NCI-H1105 treated with DMSO at 0.1 percent for 48 hours (cell line): ENCODE results near the gene TARBP1.
"Not testable (repeated sequence)": the region's sequence is repeated elsewhere in the genome, so short reads cannot be mapped to it uniquely, and the experiment has no call there.

Source experiments
- DNase-seq: peaks from one replicate; lab custom pipeline; 2025; lab: John Stamatoyannopoulos, UW

TARBP1 gene

GRCh38 chr1:234434706-234435105, 44.3 kb downstream of the TARBP1 start:
- DNase-seq, result no peak

- DNase-seq, result no peak
These were observed 45.3 kb downstream of the TARBP1 start for GRCh38 chr1:234433563-234434285.

- no peak for DNase-seq
These were observed 47.7 kb downstream of the TARBP1 start for GRCh38 chr1:234431255-234431654.

GRCh38 chr1:234430691-234431090, 48.3 kb downstream of the TARBP1 start:
- no peak for DNase-seq

GRCh38 chr1:234429434-234429806, 49.6 kb downstream of the TARBP1 start:
- no peak for DNase-seq

GRCh38 chr1:234427950-234428646, 50.9 kb downstream of the TARBP1 start:
- DNase-seq, result no peak

GRCh38 chr1:234413990-234414389, 65.0 kb downstream of the TARBP1 start:
- DNase-seq, result no peak

GRCh38 chr1:234413485-234413884, 65.5 kb downstream of the TARBP1 start:
- no peak for DNase-seq

- DNase-seq, result no peak
These were observed 66.1 kb downstream of the TARBP1 start for GRCh38 chr1:234412830-234413229.

GRCh38 chr1:234409328-234409727, 69.7 kb downstream of the TARBP1 start:
- no peak for DNase-seq

GRCh38 chr1:234408757-234409156, 70.2 kb downstream of the TARBP1 start:
- DNase-seq, result no peak

GRCh38 chr1:234406871-234407270, 72.1 kb downstream of the TARBP1 start:
- no peak for DNase-seq

GRCh38 chr1:234405676-234406075, 73.3 kb downstream of the TARBP1 start:
- DNase-seq, result no peak

- no peak for DNase-seq
These were observed 76.0 kb downstream of the TARBP1 start for GRCh38 chr1:234402939-234403338.

- DNase-seq, result no peak
These were observed 77.3 kb downstream of the TARBP1 start for GRCh38 chr1:234401658-234402057.

GRCh38 chr1:234400773-234401172, 78.2 kb downstream of the TARBP1 start:
- DNase-seq, result no peak

- not testable (repeated sequence) for DNase-seq
These were observed 79.5 kb downstream of the TARBP1 start for GRCh38 chr1:234399515-234399914.

- no peak for DNase-seq
These were observed 80.1 kb downstream of the TARBP1 start for GRCh38 chr1:234398849-234399381.

GRCh38 chr1:234397732-234398131, 81.2 kb downstream of the TARBP1 start:
- DNase-seq, result no peak

- no peak for DNase-seq
These were observed 82.1 kb downstream of the TARBP1 start for GRCh38 chr1:234396871-234397270.

GRCh38 chr1:234396092-234396491, 82.9 kb downstream of the TARBP1 start:
- DNase-seq, result no peak

- no peak for DNase-seq
These were observed 83.7 kb downstream of the TARBP1 start for GRCh38 chr1:234395297-234395696.

- DNase-seq, result no peak
These were observed 85.8 kb downstream of the TARBP1 start for GRCh38 chr1:234393190-234393589.
